Measurements from ENCODE around the gene SYT9.

SYT9 gene

DNA sequence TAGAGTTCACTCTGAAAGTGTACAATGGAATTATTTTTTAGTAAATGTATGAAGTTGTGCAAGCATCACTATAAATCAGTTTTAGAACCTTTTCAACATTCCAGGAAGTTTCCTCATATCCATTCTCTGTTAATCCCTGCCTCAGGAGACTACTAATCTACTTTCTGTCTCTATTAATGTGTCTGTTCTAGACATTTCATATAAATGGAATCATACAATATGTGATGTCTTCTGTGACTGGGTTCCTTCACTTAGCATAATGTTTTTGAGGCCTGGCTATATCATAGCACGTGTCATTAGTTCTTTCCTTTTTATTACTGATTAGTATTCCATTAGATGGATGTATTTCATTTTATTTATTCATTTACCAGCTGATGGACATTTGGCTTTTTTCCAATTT, 17.1 kb downstream of the SYT9 start:
- no peak overlapping the region for H3K9ac ChIP-seq (ENCODE audit: low read length in 5 of 5)
- no peak overlapping the region for H3K4me3 ChIP-seq (ENCODE audit: low read depth in 1 of 5, low read length in 5 of 5)
- no peaks in the 10 kb centered on the region for H3K4me1 ChIP-seq (ENCODE audit: control insufficient read depth in 5 of 5, insufficient read depth in 5 of 5, low read length in 5 of 5)
- no peaks in the 10 kb centered on the region for H3K9me3 ChIP-seq (ENCODE audit: control insufficient read depth in 5 of 5, low read length in 5 of 5)
- H3K36me3 ChIP-seq (ENCODE audit: control insufficient read depth in 5 of 5, insufficient read depth in 5 of 5, low read length in 5 of 5) = no peaks in the 10 kb centered on the region
- H3K27me3 ChIP-seq (ENCODE audit: control insufficient read depth in 5 of 5, insufficient read depth in 4 of 5, low read length in 5 of 5) = no peaks in the 10 kb centered on the region
- no peak overlapping the region for H3K27ac ChIP-seq (ENCODE audit: low read depth, low read length)

DNA sequence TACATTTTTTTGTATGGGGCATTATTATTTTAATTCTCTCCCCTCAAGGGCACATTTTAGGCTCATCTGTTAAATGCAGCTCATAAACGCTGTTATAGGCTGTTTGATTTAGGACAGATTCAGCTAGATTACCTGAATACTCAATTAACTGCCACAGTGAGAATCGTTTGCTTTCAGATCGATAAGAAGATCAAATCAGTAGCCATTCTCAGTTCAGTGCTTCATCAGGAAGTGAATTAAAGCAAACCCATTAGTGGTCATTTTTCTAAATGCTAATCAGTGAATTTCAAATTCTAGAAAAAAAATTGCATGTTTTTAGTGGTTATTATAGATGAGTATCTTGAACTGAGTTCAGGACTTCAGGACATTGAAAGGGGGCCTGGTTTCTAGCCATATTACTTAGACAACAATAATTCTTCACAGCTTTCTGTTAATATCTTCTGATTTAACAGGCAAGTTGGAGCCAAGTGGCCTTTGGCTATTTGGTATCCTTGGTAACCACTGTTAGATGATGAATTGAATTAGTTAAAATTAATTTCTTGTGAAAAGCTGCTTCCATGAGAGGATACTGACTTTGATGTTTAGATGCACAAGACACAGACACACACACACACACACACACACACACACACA, 18.6 kb downstream of the SYT9 start:
- Histone ChIP-seq H3K9ac (ENCODE audit: low read length in 5 of 5) (no peak overlapping the region), H3K4me3 (ENCODE audit: low read depth in 1 of 5, low read length in 5 of 5) (no peak overlapping the region), H3K27ac (ENCODE audit: low read depth, low read length) (no peak overlapping the region), H3K36me3 (ENCODE audit: control insufficient read depth in 5 of 5, insufficient read depth in 5 of 5, low read length in 5 of 5) (no peaks in the 10 kb centered on the region), H3K9me3 (ENCODE audit: control insufficient read depth in 5 of 5, low read length in 5 of 5) (no peaks in the 10 kb centered on the region), H3K27me3 (ENCODE audit: control insufficient read depth in 5 of 5, insufficient read depth in 4 of 5, low read length in 5 of 5) (peaks cover 0 to 4% (median 0%) of the 10 kb centered on the region in 5 donors), H3K4me1 (ENCODE audit: control insufficient read depth in 5 of 5, insufficient read depth in 5 of 5, low read length in 5 of 5) (no peaks in the 10 kb centered on the region)

DNA sequence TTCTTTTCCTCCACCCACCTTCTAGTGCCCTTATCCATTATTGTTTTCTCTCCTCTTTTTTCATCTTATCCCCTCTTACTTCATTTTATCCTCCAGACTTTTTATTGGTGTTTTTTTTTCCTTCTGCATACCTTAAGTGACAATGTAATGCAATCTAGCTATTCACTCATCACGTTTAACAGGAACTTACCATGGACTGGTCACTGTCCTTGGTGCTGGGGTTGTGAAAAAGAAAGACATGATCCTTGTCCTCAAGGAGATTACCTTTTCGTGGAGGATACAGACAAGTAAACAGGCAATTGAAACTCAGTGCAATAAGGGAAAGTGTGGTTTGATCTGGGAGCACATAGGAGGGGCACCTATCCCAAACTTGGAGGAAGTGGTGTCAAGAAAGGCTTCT, 20.7 kb downstream of the SYT9 start:
- H3K27ac ChIP-seq (ENCODE audit: low read depth, low read length) = no peak overlapping the region
- H3K9me3 ChIP-seq (ENCODE audit: control insufficient read depth in 5 of 5, low read length in 5 of 5) = no peaks in the 10 kb centered on the region
- no peak overlapping the region for H3K9ac ChIP-seq (ENCODE audit: low read length in 5 of 5)
- no peak overlapping the region for H3K4me3 ChIP-seq (ENCODE audit: low read depth in 1 of 5, low read length in 5 of 5)
- no peaks in the 10 kb centered on the region for H3K36me3 ChIP-seq (ENCODE audit: control insufficient read depth in 5 of 5, insufficient read depth in 5 of 5, low read length in 5 of 5)
- H3K27me3 ChIP-seq (ENCODE audit: control insufficient read depth in 5 of 5, insufficient read depth in 4 of 5, low read length in 5 of 5) = peaks cover 0 to 7% (median 0%) of the 10 kb centered on the region in 5 donors
- H3K4me1 ChIP-seq (ENCODE audit: control insufficient read depth in 5 of 5, insufficient read depth in 5 of 5, low read length in 5 of 5) = no peaks in the 10 kb centered on the region

DNA sequence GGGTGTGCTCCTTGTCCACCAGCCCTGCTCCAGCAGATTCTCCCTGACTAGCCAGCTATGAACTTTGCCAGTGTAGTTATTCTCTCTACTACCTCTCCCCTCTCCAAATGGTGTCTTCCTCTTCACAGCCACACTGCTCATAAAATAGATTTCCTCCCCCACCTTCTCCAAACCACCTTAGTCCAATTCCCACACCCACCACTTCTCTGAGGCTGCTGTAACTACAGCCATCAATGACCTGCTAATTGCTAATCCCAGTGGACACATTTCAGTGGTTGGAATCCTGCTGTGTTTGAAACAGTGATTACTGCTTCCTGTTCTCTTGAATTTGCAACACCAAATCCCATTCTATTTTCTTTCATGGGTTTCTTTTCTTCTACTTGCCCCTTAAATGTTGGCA, 23.4 kb downstream of the SYT9 start:
- no peak overlapping the region for H3K27ac ChIP-seq (ENCODE audit: low read depth, low read length)
- no peak overlapping the region for H3K9ac ChIP-seq (ENCODE audit: low read length in 5 of 5)
- H3K4me1 ChIP-seq (ENCODE audit: control insufficient read depth in 5 of 5, insufficient read depth in 5 of 5, low read length in 5 of 5) = no peaks in the 10 kb centered on the region
- no peaks in the 10 kb centered on the region for H3K36me3 ChIP-seq (ENCODE audit: control insufficient read depth in 5 of 5, insufficient read depth in 5 of 5, low read length in 5 of 5)
- H3K4me3 ChIP-seq (ENCODE audit: low read depth in 1 of 5, low read length in 5 of 5) = no peak overlapping the region
- no peaks in the 10 kb centered on the region for H3K9me3 ChIP-seq (ENCODE audit: control insufficient read depth in 5 of 5, low read length in 5 of 5)
- H3K27me3 ChIP-seq (ENCODE audit: control insufficient read depth in 5 of 5, insufficient read depth in 4 of 5, low read length in 5 of 5) = peaks cover 0 to 7% (median 0%) of the 10 kb centered on the region in 5 donors

DNA sequence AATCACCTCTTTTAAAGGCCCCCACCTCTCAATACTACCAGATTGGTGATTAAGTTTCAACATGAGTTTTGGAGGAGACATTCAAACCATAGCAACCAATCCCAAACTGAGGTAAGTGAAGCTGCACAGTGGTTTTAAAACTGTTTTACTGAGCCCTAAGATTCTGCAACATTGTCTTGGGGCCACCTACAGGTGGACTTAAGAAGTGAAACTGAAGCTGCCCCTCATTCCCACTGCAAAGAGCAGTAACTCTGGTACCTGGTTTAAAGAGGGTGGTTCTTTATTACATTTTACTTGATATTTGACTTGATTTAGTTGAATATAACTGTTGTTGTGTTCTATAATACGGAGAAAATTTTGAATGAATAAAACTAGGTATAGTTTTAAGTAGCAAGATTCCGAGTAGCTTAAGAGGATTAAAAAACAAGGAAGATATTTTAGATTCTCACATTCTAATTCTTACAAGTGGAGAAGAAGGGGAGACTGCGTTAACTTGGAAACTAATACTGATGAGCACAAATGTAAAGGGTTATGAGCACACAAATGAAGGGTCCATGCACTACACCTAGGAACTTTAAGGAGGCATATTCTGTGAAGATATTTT, 26.7 kb downstream of the SYT9 start:
- no peak overlapping the region for H3K9ac ChIP-seq (ENCODE audit: low read length in 5 of 5)

DNA sequence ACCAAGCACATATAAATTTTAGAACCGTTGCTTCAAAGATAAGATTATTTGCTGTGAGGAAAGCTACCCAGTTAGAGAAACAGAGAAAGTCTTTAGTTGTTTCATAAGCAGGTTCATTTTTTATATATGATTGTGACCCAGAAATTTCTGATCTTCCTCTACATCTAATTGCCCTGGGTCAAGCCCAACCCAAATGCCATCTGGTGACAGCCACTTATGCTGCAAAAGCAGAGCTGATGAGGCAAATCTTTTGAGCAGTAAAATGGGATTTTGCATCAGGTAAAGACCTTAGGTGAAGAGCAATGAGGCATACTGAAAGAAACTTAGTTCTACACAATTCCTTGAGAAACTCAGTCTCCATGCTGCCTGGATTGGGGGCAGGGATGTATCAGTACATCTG, 28.0 kb downstream of the SYT9 start:
- H3K36me3 ChIP-seq (ENCODE audit: control insufficient read depth in 5 of 5, insufficient read depth in 5 of 5, low read length in 5 of 5) = no peaks in the 10 kb centered on the region
- no peak overlapping the region for H3K9ac ChIP-seq (ENCODE audit: low read length in 5 of 5)
- H3K27ac ChIP-seq (ENCODE audit: low read depth, low read length) = no peak overlapping the region

More for the DNA sequence above, 26.7 kb downstream of the SYT9 start:
- Histone ChIP-seq H3K9me3 (ENCODE audit: control insufficient read depth in 5 of 5, low read length in 5 of 5) (no peaks in the 10 kb centered on the region), H3K27ac (ENCODE audit: low read depth, low read length) (no peak overlapping the region), H3K36me3 (ENCODE audit: control insufficient read depth in 5 of 5, insufficient read depth in 5 of 5, low read length in 5 of 5) (no peaks in the 10 kb centered on the region), H3K27me3 (ENCODE audit: control insufficient read depth in 5 of 5, insufficient read depth in 4 of 5, low read length in 5 of 5) (peaks cover 0 to 7% (median 0%) of the 10 kb centered on the region in 5 donors), H3K4me3 (ENCODE audit: low read depth in 1 of 5, low read length in 5 of 5) (no peak overlapping the region), H3K4me1 (ENCODE audit: control insufficient read depth in 5 of 5, insufficient read depth in 5 of 5, low read length in 5 of 5) (no peaks in the 10 kb centered on the region)

DNA sequence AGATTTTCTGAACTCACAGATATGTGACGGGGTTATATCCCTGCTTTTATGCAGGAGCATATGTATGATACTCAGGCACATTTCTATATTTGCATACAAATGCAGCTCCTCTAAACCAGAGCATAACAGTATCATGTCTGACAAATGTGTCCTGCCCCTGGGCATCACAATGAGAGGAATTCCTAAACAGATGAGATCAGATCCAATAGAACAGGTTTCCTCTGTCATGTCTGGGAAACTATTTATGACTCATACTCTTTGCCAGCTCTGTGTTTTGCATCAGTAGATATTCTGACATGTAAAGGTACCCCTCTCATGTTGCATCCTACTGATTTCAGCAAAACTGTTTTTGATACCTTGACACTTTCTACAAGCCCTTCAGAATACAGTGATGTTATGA, 29.4 kb downstream of the SYT9 start:
- no peak overlapping the region for H3K9ac ChIP-seq (ENCODE audit: low read length in 5 of 5)
- H3K36me3 ChIP-seq (ENCODE audit: control insufficient read depth in 5 of 5, insufficient read depth in 5 of 5, low read length in 5 of 5) = no peaks in the 10 kb centered on the region
- peaks cover 0 to 2% (median 0%) of the 10 kb centered on the region in 5 donors for H3K27me3 ChIP-seq (ENCODE audit: control insufficient read depth in 5 of 5, insufficient read depth in 4 of 5, low read length in 5 of 5)
- H3K27ac ChIP-seq (ENCODE audit: low read depth, low read length) = no peak overlapping the region
- peaks cover 0 to 5% (median 3%) of the 10 kb centered on the region in 5 donors for H3K9me3 ChIP-seq (ENCODE audit: control insufficient read depth in 5 of 5, low read length in 5 of 5)
- no peaks in the 10 kb centered on the region for H3K4me1 ChIP-seq (ENCODE audit: control insufficient read depth in 5 of 5, insufficient read depth in 5 of 5, low read length in 5 of 5)
- no peak overlapping the region for H3K4me3 ChIP-seq (ENCODE audit: low read depth in 1 of 5, low read length in 5 of 5)

More for the DNA sequence above, 28.0 kb downstream of the SYT9 start:
- no peaks in the 10 kb centered on the region for H3K9me3 ChIP-seq (ENCODE audit: control insufficient read depth in 5 of 5, low read length in 5 of 5)
- no peak overlapping the region for H3K4me3 ChIP-seq (ENCODE audit: low read depth in 1 of 5, low read length in 5 of 5)
- H3K27me3 ChIP-seq (ENCODE audit: control insufficient read depth in 5 of 5, insufficient read depth in 4 of 5, low read length in 5 of 5) = peaks cover 0 to 7% (median 0%) of the 10 kb centered on the region in 5 donors
- H3K4me1 ChIP-seq (ENCODE audit: control insufficient read depth in 5 of 5, insufficient read depth in 5 of 5, low read length in 5 of 5) = no peaks in the 10 kb centered on the region

DNA sequence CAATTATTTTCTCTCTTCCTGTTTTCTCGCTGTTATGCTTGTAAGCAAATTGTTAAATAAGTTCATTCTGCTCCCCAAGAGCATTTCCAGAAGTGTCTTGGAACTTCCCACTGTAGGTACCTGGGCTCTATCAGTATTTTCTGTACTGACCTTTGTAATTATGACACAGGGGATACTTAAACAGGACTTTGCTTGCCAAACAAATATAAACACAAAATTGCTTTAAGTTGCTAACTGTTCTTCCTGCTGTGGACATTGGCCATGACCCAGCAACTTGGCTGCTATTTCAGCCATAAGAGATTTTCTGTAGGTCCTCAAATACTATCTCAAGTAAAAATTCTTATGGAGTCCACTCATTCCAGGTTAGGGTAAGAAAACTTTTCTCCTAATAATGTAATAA, 30.1 kb downstream of the SYT9 start:
- Histone ChIP-seq H3K27ac (ENCODE audit: low read depth, low read length) (no peak overlapping the region), H3K27me3 (ENCODE audit: control insufficient read depth in 5 of 5, insufficient read depth in 4 of 5, low read length in 5 of 5) (peaks cover 0 to 2% (median 0%) of the 10 kb centered on the region in 5 donors), H3K36me3 (ENCODE audit: control insufficient read depth in 5 of 5, insufficient read depth in 5 of 5, low read length in 5 of 5) (no peaks in the 10 kb centered on the region), H3K4me1 (ENCODE audit: control insufficient read depth in 5 of 5, insufficient read depth in 5 of 5, low read length in 5 of 5) (no peaks in the 10 kb centered on the region), H3K9me3 (ENCODE audit: control insufficient read depth in 5 of 5, low read length in 5 of 5) (peaks cover 0 to 9% (median 5%) of the 10 kb centered on the region in 5 donors), H3K9ac (ENCODE audit: low read length in 5 of 5) (no peak overlapping the region), H3K4me3 (ENCODE audit: low read depth in 1 of 5, low read length in 5 of 5) (no peak overlapping the region)

DNA sequence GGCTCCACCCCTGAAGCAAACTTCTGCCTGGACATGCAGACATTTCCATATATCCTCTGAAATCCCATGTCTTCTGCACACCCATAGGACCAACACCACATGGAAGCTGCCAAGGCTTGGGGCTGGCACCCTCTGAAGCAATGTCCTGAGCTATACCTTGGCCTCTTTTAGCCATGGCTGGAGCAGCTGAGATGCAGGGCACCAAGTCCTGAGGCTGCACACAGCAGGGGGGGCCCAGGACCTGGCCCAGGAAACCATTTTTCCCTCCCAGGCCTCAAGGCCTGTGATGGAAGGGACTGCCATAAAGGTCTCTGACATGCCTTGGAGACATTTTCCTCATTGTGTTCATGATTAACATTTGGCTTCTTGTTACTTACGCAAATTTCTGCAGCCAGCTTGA, 34.5 kb downstream of the SYT9 start:
- no peaks in the 10 kb centered on the region for H3K4me1 ChIP-seq (ENCODE audit: control insufficient read depth in 5 of 5, insufficient read depth in 5 of 5, low read length in 5 of 5)
- H3K27ac ChIP-seq (ENCODE audit: low read depth, low read length) = no peak overlapping the region
- no peak overlapping the region for H3K9ac ChIP-seq (ENCODE audit: low read length in 5 of 5)
- peaks cover 0 to 9% (median 5%) of the 10 kb centered on the region in 5 donors for H3K9me3 ChIP-seq (ENCODE audit: control insufficient read depth in 5 of 5, low read length in 5 of 5)
- H3K4me3 ChIP-seq (ENCODE audit: low read depth in 1 of 5, low read length in 5 of 5) = no peak overlapping the region
- H3K27me3 ChIP-seq (ENCODE audit: control insufficient read depth in 5 of 5, insufficient read depth in 4 of 5, low read length in 5 of 5) = peaks cover 0 to 4% (median 0%) of the 10 kb centered on the region in 5 donors
- H3K36me3 ChIP-seq (ENCODE audit: control insufficient read depth in 5 of 5, insufficient read depth in 5 of 5, low read length in 5 of 5) = no peaks in the 10 kb centered on the region

DNA sequence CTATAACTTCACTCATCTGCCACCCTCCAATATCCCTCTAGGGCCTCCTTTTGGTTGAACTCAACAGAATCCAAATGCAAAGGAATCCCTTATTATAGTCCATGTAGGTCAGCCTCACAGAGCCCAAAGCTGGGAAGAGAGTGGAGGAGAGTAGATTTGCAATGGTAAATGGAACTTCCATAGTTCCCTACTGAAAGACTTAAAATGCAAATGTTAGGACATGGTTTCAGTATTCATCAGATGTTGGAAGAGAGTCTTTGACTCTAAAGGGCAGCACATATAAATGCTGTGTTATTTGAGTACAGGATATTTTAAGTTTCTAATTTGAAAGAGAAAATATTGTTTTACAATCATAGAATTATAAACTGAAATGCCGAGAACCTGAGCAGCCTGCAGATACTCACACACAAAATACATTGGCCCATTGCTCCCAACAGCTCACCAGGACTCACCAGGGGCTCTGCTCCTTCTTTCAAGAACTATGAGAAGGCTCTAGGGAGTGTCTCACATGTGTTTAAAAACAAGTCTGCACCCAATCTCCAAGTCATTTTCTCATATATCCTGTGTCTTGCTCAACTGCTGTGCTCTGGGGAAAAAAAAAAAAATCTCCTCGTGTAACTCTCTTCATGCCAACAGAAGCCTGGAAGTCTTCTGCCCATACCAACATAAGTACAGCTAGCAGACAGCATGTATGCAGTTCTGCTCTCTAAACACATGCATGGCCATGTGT, 39.6 kb downstream of the SYT9 start:
- Histone ChIP-seq H3K9me3 (ENCODE audit: control insufficient read depth in 5 of 5, low read length in 5 of 5) (peaks cover 0 to 2% (median under 1%) of the 10 kb centered on the region in 5 donors), H3K4me3 (ENCODE audit: low read depth in 1 of 5, low read length in 5 of 5) (no peak overlapping the region), H3K4me1 (ENCODE audit: control insufficient read depth in 5 of 5, insufficient read depth in 5 of 5, low read length in 5 of 5) (peaks cover 0 to 3% (median 0%) of the 10 kb centered on the region in 5 donors), H3K27ac (ENCODE audit: low read depth, low read length) (no peak overlapping the region), H3K27me3 (ENCODE audit: control insufficient read depth in 5 of 5, insufficient read depth in 4 of 5, low read length in 5 of 5) (peaks cover 0 to 4% (median 0%) of the 10 kb centered on the region in 5 donors), H3K9ac (ENCODE audit: low read length in 5 of 5) (no peak overlapping the region), H3K36me3 (ENCODE audit: control insufficient read depth in 5 of 5, insufficient read depth in 5 of 5, low read length in 5 of 5) (no peaks in the 10 kb centered on the region)
